Measurements from ENCODE around the gene HNRNPA2B1.

GRCh38 chr7:26172048-26172447, 28.5 kb downstream of the HNRNPA2B1 start:
- TF ChIP-seq CTCF (IDR thresholded peaks at IDR 0.05) (no peak), IRF3 (IDR thresholded peaks at IDR 0.05; ENCODE audit: low read depth, low read length) (no peak), RAD21 (IDR thresholded peaks at IDR 0.05; ENCODE audit: low read length) (no peak), MAX (IDR thresholded peaks at IDR 0.05; ENCODE audit: low read depth) (no peak), ZBTB33 (IDR thresholded peaks at IDR 0.05; ENCODE audit: borderline replicate concordance, low read depth) (no peak), RCOR1 (IDR thresholded peaks at IDR 0.05; ENCODE audit: low read length) (no peak), REST (IDR thresholded peaks at IDR 0.05; ENCODE audit: low read depth, low read length) (no peak), YY1 (IDR thresholded peaks at IDR 0.05; ENCODE audit: low read depth) (no peak), FOSL2 (IDR thresholded peaks at IDR 0.05; ENCODE audit: borderline replicate concordance, low read depth) (no peak), GABPA (IDR thresholded peaks at IDR 0.05; ENCODE audit: low read depth) (no peak), JUND (IDR thresholded peaks at IDR 0.05) (no peak), SIN3A (IDR thresholded peaks at IDR 0.05; ENCODE audit: borderline replicate concordance, low read depth, low read length) (no peak)
